CD4-positive, alpha-beta T cell (primary cell): Measurements from ENCODE around the gene ZGRF1. TPM values are rescaled to one million over a fixed set of nuclear protein-coding genes. Genes with fewer than 3 reads are reported as not detected.
A peak's percentile ranks its signal among the peaks of the same experiment; 100 is the strongest.

ENCODE experiments used
- ATAC-seq: fragments of 200-7000 bp; cut with Tn5 transposase; one replicate; pipeline ENCODE4 v1.10.0; 2022; ENCODE audit warnings: mild to moderate bottlenecking; ENCODE audit not compliant: poor library complexity
- CTCF ChIA-PET: fragments of 350-600 bp; sonication (Branson Sonifier 250); formaldehyde crosslinking; loops from one replicate; lab custom pipeline; 2021; ENCODE audit warnings: antibody characterized with exemption, inconsistent platforms; lab: Charles Lee
- POLR2A ChIA-PET: fragments of 350-600 bp; sonication (Branson Sonifier 250); formaldehyde crosslinking; loops from one replicate; lab custom pipeline; 2021; ENCODE audit warnings: antibody characterized with exemption, inconsistent platforms; lab: Charles Lee
- DNase-seq, 14 experiments: peaks; one replicate each; pipeline ENCODE4 v3.0.0-alpha.2; 2013 to 2020; ENCODE audit warnings: mixed read lengths in 2 of 14
- H3K27ac ChIP-seq, 2 donors: one replicate each; pipeline versions ENCODE4 v1.5.1 to v1.7.0; 2013; ENCODE audit warnings: low read length in 2 of 2, low read depth in 1 of 2, mild to moderate bottlenecking in 1 of 2
- H3K27me3 ChIP-seq, 2 experiments: 1 replicate in 1 of 2; 2 replicates in 1 of 2; pipeline versions ENCODE4 v1.6.1 to v1.7.0; 2013; ENCODE audit warnings: low read length in 2 of 2, control low read depth in 1 of 2, mild to moderate bottlenecking in 1 of 2, moderate library complexity in 1 of 2; ENCODE audit not compliant: insufficient read depth in 2 of 2, control insufficient read depth in 1 of 2
- H3K36me3 ChIP-seq: one replicate; pipeline ENCODE4 v1.6.1; 2013; ENCODE audit warnings: low read length, control low read depth; ENCODE audit not compliant: insufficient read depth
- H3K4me1 ChIP-seq: one replicate; pipeline ENCODE4 v1.6.1; 2013; ENCODE audit warnings: low read length, control low read depth; ENCODE audit not compliant: insufficient read depth
- H3K4me3 ChIP-seq: one replicate; pipeline ENCODE4 v1.5.1; 2013; ENCODE audit warnings: mild to moderate bottlenecking, low read length, moderate library complexity
- H3K9me3 ChIP-seq, 2 experiments: 1 replicate in 1 of 2; 2 replicates in 1 of 2; pipeline versions ENCODE4 v1.6.1 to v1.7.0; 2013; ENCODE audit warnings: low read length in 2 of 2, mild to moderate bottlenecking in 2 of 2, control low read depth in 1 of 2, moderate library complexity in 1 of 2; ENCODE audit not compliant: control insufficient read depth in 1 of 2, insufficient read depth in 1 of 2
- H3K27ac Mint-ChIP-seq: one replicate; pipeline ENCODE4 v1.8.0; 2020; ENCODE audit warnings: mixed read lengths
- H3K27me3 Mint-ChIP-seq: one replicate; pipeline ENCODE4 v1.8.0; 2021; ENCODE audit warnings: mixed read lengths
- H3K36me3 Mint-ChIP-seq: one replicate; pipeline ENCODE4 v1.8.0; 2021; ENCODE audit warnings: low read depth, mixed read lengths
- H3K4me1 Mint-ChIP-seq: one replicate; pipeline ENCODE4 v1.8.0; 2021; ENCODE audit warnings: low read depth, mixed read lengths
- H3K4me3 Mint-ChIP-seq: one replicate; pipeline ENCODE4 v1.8.0; 2020; ENCODE audit warnings: mild to moderate bottlenecking, mixed read lengths
- H3K9me3 Mint-ChIP-seq: one replicate; pipeline ENCODE4 v1.8.0; 2020; ENCODE audit warnings: mixed read lengths
- CTCF ChIP-seq: fragments of 200-600 bp; IDR thresholded peaks from one replicate; pipeline ENCODE4 v1.8.0; 2022; ENCODE audit warnings: antibody characterized with exemption, mild to moderate bottlenecking
- intact Hi-C, 2 experiments: fragments of 100-400 bp; cut with DNase I in 1 of 2; cut with micrococcal nuclease in 1 of 2; formaldehyde crosslinking; loops; one replicate each; pipeline versions ENCODE4 v1.15.1 to v1.9.0; 2023 to 2025; cut with DNase I, micrococcal nuclease
- total RNA-seq, 174 experiments: library from RNA in 2 of 174; stranded (reverse) in 2 of 174; gene quantifications; one replicate each; pipeline ENCODE4 v1.2.3 and lab custom pipeline; 2021 to 2026

The ZGRF1 gene
- total RNA-seq, 2 experiments from 2014 or later, result 11.3 to 11.7 TPM

DNA sequence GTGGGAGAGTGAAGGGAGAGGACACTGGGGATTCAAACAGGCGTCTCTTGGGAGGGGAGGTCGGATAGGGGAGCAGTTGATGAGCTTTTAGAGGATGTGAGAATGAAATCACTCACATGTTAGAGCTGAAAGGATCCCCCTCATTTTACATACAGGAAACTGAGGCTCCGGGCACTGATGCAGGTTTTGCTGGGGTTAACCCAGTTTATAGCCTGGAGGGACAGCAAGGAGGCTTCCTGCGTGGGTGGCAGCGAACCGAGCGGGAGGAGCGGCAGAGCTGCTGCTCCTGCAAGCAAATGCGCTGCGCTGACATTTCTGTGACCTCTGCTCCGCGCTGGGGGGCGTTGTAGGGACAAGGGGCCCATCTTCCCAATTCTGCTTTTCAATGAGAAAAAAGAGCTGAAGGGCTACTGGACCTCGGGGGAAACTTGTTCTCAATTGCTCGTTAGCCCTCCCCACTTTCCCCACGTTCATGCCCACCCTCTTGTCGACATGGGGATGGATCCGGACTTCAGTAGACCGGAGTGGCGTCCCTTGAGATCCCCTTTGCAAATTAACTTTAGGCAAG is 119.6 kb downstream of the ZGRF1 start:
- H3K4me1 Mint-ChIP-seq, result peaks cover 80% of the 10 kb centered on the region
- peak overlapping the region; percentile 63 for H3K4me3 Mint-ChIP-seq
- no peaks in the 10 kb centered on the region for H3K36me3 Mint-ChIP-seq
- CTCF ChIA-PET, result no interaction called here
- H3K9me3 ChIP-seq, result peaks cover 9 to 35% of the 10 kb centered on the region in 2 experiments
- H3K27me3 Mint-ChIP-seq, result peaks cover 100% of the 10 kb centered on the region
- no peak overlapping the region for H3K4me3 ChIP-seq
- no peak for ATAC-seq
- intact Hi-C loops, result no loop called here
- peak in 1 of 14 experiments; percentile 37 for DNase-seq
- no peak for TF ChIP-seq CTCF
- no peak overlapping the region for H3K27ac Mint-ChIP-seq
- no peak overlapping the region for H3K27ac ChIP-seq
- H3K4me1 ChIP-seq, result peaks cover 49% of the 10 kb centered on the region
- peaks cover 82 to 98% of the 10 kb centered on the region in 2 experiments for H3K27me3 ChIP-seq
- peaks cover 3% of the 10 kb centered on the region for H3K9me3 Mint-ChIP-seq
- no peaks in the 10 kb centered on the region for H3K36me3 ChIP-seq
- POLR2A ChIA-PET, result interaction anchor here (2.4 kb wide), 1 partner anchor 231 kb away, joined by 5 read pairs; the partner anchor contains the start of gene TIFA

- DNase-seq, result peak in 1 of 14 experiments; percentile 21
- ChIA-PET POLR2A (interaction anchor here (2.4 kb wide), 1 partner anchor 231 kb away, joined by 5 read pairs; the partner anchor contains the start of gene TIFA), CTCF (interaction anchor here (0.7 kb wide), 1 partner anchor 141 kb away, joined by 3 read pairs; no protein-coding TSS in a partner anchor)
- peaks cover 100% of the 10 kb centered on the region for H3K27me3 Mint-ChIP-seq
- TF ChIP-seq CTCF, result no peak
- H3K36me3 Mint-ChIP-seq, result no peaks in the 10 kb centered on the region
- H3K4me3 ChIP-seq, result no peak overlapping the region
- H3K27me3 ChIP-seq, result peaks cover 83 to 98% of the 10 kb centered on the region in 2 experiments
- ATAC-seq, result no peak
- intact Hi-C loops, result no loop called here
- H3K4me3 Mint-ChIP-seq, result peak overlapping the region; percentile 90
- no peak overlapping the region for H3K27ac ChIP-seq
- H3K9me3 ChIP-seq, result peaks cover 9 to 34% of the 10 kb centered on the region in 2 experiments
- no peaks in the 10 kb centered on the region for H3K9me3 Mint-ChIP-seq
- H3K4me1 ChIP-seq, result peaks cover 50% of the 10 kb centered on the region
- H3K27ac Mint-ChIP-seq, result no peak overlapping the region
- no peaks in the 10 kb centered on the region for H3K36me3 ChIP-seq
- peaks cover 81% of the 10 kb centered on the region for H3K4me1 Mint-ChIP-seq
Observed at GRCh38 chr4:112516471-112517066, 120.1 kb downstream of the ZGRF1 start.

- Histone ChIP-seq H3K27ac (no peak within 1 kb of the TSS), H3K9me3 (peaks cover 9 to 36% of the 10 kb centered on the region in 2 experiments), H3K27me3 (peaks cover 83 to 98% of the 10 kb centered on the region in 2 experiments), H3K4me1 (peaks cover 50% of the 10 kb centered on the region), H3K4me3 (peak within 1 kb of the TSS; percentile 63), H3K36me3 (no peaks in the 10 kb centered on the region)
- Mint-ChIP-seq H3K4me3 (peak within 1 kb of the TSS; percentile 90), H3K9me3 (no peaks in the 10 kb centered on the region), H3K36me3 (no peaks in the 10 kb centered on the region), H3K27ac (peak within 1 kb of the TSS; percentile 28), H3K27me3 (peaks cover 100% of the 10 kb centered on the region), H3K4me1 (peaks cover 81% of the 10 kb centered on the region)
- ATAC-seq (peak; percentile 5), DNase-seq (no peak)
- intact Hi-C loops, result no loop called here
- TF ChIP-seq CTCF, result no peak
- ChIA-PET CTCF (interaction anchor here (0.7 kb wide), 1 partner anchor 141 kb away, joined by 3 read pairs; no protein-coding TSS in a partner anchor), POLR2A (interaction anchor here (2.4 kb wide), 1 partner anchor 230 kb away, joined by 5 read pairs; the partner anchor contains the start of gene TIFA)
Observed at GRCh38 chr4:112516066-112516470, 120.6 kb downstream of the ZGRF1 start, which contains the start of gene NEUROG2. Gene NEUROG2 (minus strand): TSS chr4:112516180. CDS start chr4:112515475, 705 bp downstream.
